Panc1 (cell line): ENCODE data around the gene ADNP. TPM values are rescaled to one million over a fixed set of nuclear protein-coding genes. Genes with fewer than 3 reads are reported as not detected.

Experiments
- ATAC-seq: fragments of 200-7000 bp; cut with Tn5 transposase; 2 replicates; pipeline ENCODE4 v1.9.1; 2020; ENCODE audit warnings: mild to moderate bottlenecking, moderate library complexity
- BruUV-seq: library from RNA; stranded (reverse); fragments of 400-500 nt; replicated peaks from 2 replicates; lab custom pipeline; 2021; lab: Mats Ljungman, UMichigan
- CTCF ChIA-PET: fragments of 300-600 bp; sonication (Branson Sonifier 250); formaldehyde crosslinking; loops from one replicate; lab custom pipeline; 2022; ENCODE audit warnings: antibody characterized with exemption; lab: Charles Lee
- POLR2A ChIA-PET: fragments of 300-600 bp; sonication (Branson Sonifier 250); formaldehyde crosslinking; loops from one replicate; lab custom pipeline; 2022; ENCODE audit warnings: antibody characterized with exemption; lab: Charles Lee
- DNase-seq: peaks from one replicate; pipeline ENCODE4 v3.0.0-alpha.2; 2010; ENCODE audit warnings: low read depth, low spot score
- H3K27ac ChIP-seq: 2 replicates; pipeline ENCODE4 v1.5.1; 2011; ENCODE audit warnings: mild to moderate bottlenecking, low read length, inconsistent platforms
- H3K27me3 ChIP-seq: fragments of 200-500 bp; sonication (Bioruptor generic); 2 replicates; pipeline ENCODE4 v1.6.0; 2014; ENCODE audit warnings: low read length, inconsistent platforms; ENCODE audit not compliant: control insufficient read depth, insufficient read depth
- H3K36me3 ChIP-seq: fragments of 200-500 bp; sonication (Bioruptor generic); 2 replicates; pipeline ENCODE4 v1.5.1; 2014; ENCODE audit warnings: inconsistent platforms, mild to moderate bottlenecking, low read length, moderate library complexity; ENCODE audit not compliant: control insufficient read depth, insufficient read depth
- H3K4me1 ChIP-seq: 2 replicates; pipeline ENCODE4 v1.5.1; 2011; ENCODE audit warnings: inconsistent platforms, mild to moderate bottlenecking, low read length, moderate library complexity; ENCODE audit not compliant: control insufficient read depth, insufficient read depth
- H3K4me3 ChIP-seq, 2 experiments: 2 replicates each; pipeline ENCODE4 v1.5.1; 2011 to 2012; ENCODE audit warnings: low read depth in 2 of 2, low read length in 2 of 2, mild to moderate bottlenecking in 2 of 2, inconsistent platforms in 1 of 2, moderate library complexity in 1 of 2
- H3K9me3 ChIP-seq: fragments of 200-500 bp; sonication (Bioruptor generic); 2 replicates; pipeline ENCODE4 v1.5.1; 2014; ENCODE audit warnings: low read depth, mild to moderate bottlenecking, inconsistent platforms, low read length, moderate library complexity; ENCODE audit not compliant: control insufficient read depth, insufficient read depth
- POLR2AphosphoS5 ChIP-seq: IDR thresholded peaks from 2 replicates; pipeline ENCODE4 v1.6.1; 2012; ENCODE audit warnings: mild to moderate bottlenecking, low read depth, low read length, moderate library complexity
- SIN3A ChIP-seq: IDR thresholded peaks from 2 replicates; pipeline ENCODE4 v1.6.1; 2012; ENCODE audit warnings: low read depth, mild to moderate bottlenecking, low read length, moderate library complexity, borderline replicate concordance; ENCODE audit not compliant: insufficient read depth
- TCF7L2 ChIP-seq: IDR thresholded peaks from 2 replicates; pipeline ENCODE4 v1.6.1; 2011; ENCODE audit warnings: mild to moderate bottlenecking, low read depth, low read length, inconsistent platforms
- in situ Hi-C: cut with HindIII; loops from 2 replicates; pipeline ENCODE4 v1.10.0; 2016; ENCODE audit warnings: low sequenced_read_pairs, low pct_unique_long_range_greater_than_20kb
- intact Hi-C: fragments of 100-400 bp; cut with micrococcal nuclease; formaldehyde crosslinking; loops from one replicate; pipeline ENCODE4 v1.10.0; 2022; ENCODE audit not compliant: unreplicated experiment
- total RNA-seq: library from RNA; stranded (reverse); gene quantifications from one replicate; pipeline ENCODE4 v1.2.1, GENCODE V29; 2021; ENCODE audit not compliant: unreplicated experiment
- TF ChIP-seq, protein P1 (sequence below), 2 experiments: IDR thresholded peaks; 2 replicates each; pipeline ENCODE4 v1.6.1; 2011 to 2012; ENCODE audit warnings: low read depth in 2 of 2, control low read depth in 1 of 2, low read length in 1 of 2, mild to moderate bottlenecking in 1 of 2, moderate library complexity in 1 of 2; ENCODE audit not compliant: insufficient read depth in 1 of 2
- TF ChIP-seq, protein P2 (sequence below): fragments of 450-650 bp; IDR thresholded peaks from 2 replicates; pipeline ENCODE4 v1.5.1; 2017; ENCODE audit warnings: mild to moderate bottlenecking

Gene ADNP
- total RNA-seq, 1 experiment from 2014 or later = 65.1 TPM

DNA sequence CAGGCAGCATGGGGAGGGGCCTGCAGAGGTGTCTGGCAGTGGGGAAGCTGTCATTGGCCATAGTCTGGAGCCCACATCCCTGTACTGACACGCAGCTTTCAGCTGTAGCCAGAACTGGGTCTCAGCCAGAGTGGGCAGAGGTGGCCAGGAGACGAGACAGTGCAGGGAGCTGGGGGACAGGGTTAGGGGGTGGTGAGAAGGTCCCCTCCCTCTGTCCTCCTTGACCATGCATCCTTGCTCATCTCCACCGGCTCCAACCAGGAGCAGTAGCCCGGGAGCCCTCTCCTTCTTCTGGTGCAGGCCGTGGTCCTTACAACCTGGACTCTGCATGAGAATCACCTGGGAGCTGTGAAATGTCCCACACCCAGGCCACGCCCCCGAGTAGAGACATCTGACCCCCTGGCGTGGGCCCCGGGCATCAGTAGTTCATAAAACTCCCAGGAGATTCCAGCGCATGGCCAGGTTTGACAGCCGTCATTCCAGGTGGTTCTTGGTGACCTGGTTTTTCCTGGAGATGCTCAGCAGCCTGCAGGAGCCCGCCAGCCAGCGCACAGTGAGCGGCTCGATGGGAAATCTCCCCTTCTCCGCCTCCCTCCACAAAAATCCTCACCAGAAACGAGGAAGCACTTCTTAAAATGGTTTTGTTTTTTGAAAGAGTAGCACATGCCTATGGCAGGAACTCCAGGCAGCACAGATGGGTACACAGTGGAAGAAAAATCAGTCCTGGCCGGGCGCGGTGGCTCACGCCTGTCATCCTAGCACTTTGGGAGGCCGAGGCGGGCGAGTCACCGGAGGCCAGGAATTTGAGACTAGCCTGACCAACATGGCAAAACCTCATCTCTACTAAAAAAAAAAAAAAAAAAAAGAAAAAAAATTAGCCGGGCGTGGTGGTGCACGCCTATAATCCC, 56.2 kb downstream of the ADNP start:
- H3K4me3 ChIP-seq = no peak overlapping the region
- ATAC-seq (no peak), DNase-seq (no peak)
- intact Hi-C loops (no loop called here), in situ Hi-C loops (no loop called here)
- no peak overlapping the region for H3K27ac ChIP-seq
- H3K4me1 ChIP-seq = no peaks in the 10 kb centered on the region
- POLR2A ChIA-PET = interaction anchor here (0.6 kb wide), 1 partner anchor 21 kb away, joined by 3 read pairs; no protein-coding TSS in a partner anchor
- no peaks in the 10 kb centered on the region for H3K36me3 ChIP-seq
- CTCF ChIA-PET = no interaction called here
- BruUV-seq = no TSS peak
- no peaks in the 10 kb centered on the region for H3K27me3 ChIP-seq
- TF ChIP-seq, protein P1, sequence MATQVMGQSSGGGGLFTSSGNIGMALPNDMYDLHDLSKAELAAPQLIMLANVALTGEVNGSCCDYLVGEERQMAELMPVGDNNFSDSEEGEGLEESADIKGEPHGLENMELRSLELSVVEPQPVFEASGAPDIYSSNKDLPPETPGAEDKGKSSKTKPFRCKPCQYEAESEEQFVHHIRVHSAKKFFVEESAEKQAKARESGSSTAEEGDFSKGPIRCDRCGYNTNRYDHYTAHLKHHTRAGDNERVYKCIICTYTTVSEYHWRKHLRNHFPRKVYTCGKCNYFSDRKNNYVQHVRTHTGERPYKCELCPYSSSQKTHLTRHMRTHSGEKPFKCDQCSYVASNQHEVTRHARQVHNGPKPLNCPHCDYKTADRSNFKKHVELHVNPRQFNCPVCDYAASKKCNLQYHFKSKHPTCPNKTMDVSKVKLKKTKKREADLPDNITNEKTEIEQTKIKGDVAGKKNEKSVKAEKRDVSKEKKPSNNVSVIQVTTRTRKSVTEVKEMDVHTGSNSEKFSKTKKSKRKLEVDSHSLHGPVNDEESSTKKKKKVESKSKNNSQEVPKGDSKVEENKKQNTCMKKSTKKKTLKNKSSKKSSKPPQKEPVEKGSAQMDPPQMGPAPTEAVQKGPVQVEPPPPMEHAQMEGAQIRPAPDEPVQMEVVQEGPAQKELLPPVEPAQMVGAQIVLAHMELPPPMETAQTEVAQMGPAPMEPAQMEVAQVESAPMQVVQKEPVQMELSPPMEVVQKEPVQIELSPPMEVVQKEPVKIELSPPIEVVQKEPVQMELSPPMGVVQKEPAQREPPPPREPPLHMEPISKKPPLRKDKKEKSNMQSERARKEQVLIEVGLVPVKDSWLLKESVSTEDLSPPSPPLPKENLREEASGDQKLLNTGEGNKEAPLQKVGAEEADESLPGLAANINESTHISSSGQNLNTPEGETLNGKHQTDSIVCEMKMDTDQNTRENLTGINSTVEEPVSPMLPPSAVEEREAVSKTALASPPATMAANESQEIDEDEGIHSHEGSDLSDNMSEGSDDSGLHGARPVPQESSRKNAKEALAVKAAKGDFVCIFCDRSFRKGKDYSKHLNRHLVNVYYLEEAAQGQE (IDR thresholded peaks at IDR 0.05; ENCODE audit: insufficient read depth in 1 of 2, low read depth in 2 of 2, low read length in 1 of 2) = no peak
- no peaks in the 10 kb centered on the region for H3K9me3 ChIP-seq

DNA sequence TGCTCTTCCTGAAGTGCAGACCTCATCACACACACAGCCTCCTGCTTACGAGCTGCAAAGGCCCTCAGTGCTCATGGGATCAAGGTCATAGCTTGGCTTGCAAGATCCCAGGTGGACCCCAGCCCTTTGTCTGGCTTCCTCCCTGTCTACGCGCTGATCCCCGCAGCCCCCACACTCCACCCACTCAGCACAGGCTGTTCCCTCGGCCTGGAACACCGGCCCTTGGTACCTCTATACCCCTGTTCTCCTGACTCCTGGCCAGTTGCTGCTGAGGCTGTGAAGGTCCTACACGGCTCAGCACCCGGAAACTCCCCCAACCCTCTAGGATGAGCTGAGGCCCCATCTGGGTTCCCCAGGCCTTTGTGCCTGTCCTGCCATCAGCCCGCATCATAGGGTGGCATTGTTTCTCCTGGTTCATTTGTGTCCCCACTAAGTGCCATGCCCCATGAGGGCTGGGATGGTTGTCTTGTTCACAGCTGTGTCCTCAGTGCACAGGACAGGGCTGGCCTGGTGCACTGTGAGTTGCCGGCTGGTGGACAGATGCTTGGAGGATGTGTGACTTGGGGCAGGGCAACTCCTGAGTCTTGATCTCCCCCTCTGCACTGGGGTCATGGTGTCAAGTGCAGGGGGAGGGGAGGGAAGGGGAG, 57.0 kb downstream of the ADNP start:
- CTCF ChIA-PET = no interaction called here
- ATAC-seq (no peak), DNase-seq (no peak)
- Histone ChIP-seq H3K4me3 (no peak overlapping the region), H3K4me1 (no peaks in the 10 kb centered on the region), H3K36me3 (no peaks in the 10 kb centered on the region), H3K27me3 (no peaks in the 10 kb centered on the region), H3K27ac (no peak overlapping the region), H3K9me3 (no peaks in the 10 kb centered on the region)
- in situ Hi-C loops (no loop called here), intact Hi-C loops (no loop called here)
- no peak for TF ChIP-seq SIN3A
- no peak for TF ChIP-seq POLR2AphosphoS5
- TF ChIP-seq, protein P2, sequence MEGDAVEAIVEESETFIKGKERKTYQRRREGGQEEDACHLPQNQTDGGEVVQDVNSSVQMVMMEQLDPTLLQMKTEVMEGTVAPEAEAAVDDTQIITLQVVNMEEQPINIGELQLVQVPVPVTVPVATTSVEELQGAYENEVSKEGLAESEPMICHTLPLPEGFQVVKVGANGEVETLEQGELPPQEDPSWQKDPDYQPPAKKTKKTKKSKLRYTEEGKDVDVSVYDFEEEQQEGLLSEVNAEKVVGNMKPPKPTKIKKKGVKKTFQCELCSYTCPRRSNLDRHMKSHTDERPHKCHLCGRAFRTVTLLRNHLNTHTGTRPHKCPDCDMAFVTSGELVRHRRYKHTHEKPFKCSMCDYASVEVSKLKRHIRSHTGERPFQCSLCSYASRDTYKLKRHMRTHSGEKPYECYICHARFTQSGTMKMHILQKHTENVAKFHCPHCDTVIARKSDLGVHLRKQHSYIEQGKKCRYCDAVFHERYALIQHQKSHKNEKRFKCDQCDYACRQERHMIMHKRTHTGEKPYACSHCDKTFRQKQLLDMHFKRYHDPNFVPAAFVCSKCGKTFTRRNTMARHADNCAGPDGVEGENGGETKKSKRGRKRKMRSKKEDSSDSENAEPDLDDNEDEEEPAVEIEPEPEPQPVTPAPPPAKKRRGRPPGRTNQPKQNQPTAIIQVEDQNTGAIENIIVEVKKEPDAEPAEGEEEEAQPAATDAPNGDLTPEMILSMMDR = no peak
- TF ChIP-seq, protein P1 (IDR thresholded peaks at IDR 0.05; ENCODE audit: insufficient read depth in 1 of 2, low read depth in 2 of 2, low read length in 1 of 2) = no peak
- TF ChIP-seq TCF7L2 = no peak
- no TSS peak for BruUV-seq
- POLR2A ChIA-PET = interaction anchor here (0.6 kb wide), 1 partner anchor 22 kb away, joined by 3 read pairs; no protein-coding TSS in a partner anchor
